Hepatocyte (in vitro differentiated cells): ENCODE data around the gene THTPA.

Experiments used
- EZH2 ChIP-seq: fragments of 200-600 bp; sonication (generic); IDR thresholded peaks from 2 replicates; pipeline ENCODE4 v1.6.1; 2016; ENCODE audit warnings: antibody characterized with exemption, mild to moderate bottlenecking, borderline replicate concordance
- TF ChIP-seq, protein P1 (sequence below): fragments of 200-600 bp; sonication (generic); IDR thresholded peaks from 2 replicates; pipeline ENCODE4 v1.5.1; 2016; ENCODE audit warnings: antibody characterized with exemption, mild to moderate bottlenecking; ENCODE audit not compliant: poor library complexity

DNA sequence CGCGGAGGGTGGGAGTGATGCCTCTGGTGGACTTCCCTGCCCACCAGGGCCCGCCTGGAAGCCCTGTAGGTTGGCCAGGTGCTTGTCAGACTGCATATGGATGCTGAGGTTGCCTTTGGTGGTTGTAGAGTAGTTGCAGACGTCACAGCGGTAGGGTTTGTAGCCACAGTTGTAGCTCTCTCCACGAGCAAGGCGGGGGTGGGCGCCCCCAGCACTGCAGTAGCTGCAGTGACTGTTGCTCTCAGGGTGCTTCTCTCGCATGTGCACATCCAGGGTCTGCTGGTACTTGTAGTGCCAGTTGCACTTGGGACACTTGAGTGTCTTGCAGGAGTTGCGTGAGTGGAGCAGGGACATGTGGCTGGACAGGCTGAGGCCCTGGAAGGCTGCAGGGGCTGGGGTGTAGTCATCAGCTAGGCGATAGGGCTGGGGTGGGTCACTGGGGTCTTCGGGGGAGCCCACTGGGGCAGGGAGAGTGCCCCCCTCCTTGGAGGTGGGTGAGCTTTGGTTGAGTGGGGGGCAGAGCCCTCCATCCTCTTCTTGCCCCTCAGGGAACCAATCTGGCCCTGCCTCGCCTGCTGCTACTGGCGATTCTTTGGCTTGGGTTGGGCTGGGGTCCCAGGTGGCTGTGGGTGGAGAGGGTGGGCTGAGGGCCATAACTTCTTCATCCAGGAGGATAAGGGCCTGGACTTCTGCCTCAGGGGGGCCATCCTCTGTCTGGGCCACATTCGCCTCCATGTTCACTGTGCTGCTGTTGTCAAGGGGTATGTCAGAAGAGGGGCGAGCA, 22.2 kb upstream of the THTPA start:
- TF ChIP-seq, protein P1, sequence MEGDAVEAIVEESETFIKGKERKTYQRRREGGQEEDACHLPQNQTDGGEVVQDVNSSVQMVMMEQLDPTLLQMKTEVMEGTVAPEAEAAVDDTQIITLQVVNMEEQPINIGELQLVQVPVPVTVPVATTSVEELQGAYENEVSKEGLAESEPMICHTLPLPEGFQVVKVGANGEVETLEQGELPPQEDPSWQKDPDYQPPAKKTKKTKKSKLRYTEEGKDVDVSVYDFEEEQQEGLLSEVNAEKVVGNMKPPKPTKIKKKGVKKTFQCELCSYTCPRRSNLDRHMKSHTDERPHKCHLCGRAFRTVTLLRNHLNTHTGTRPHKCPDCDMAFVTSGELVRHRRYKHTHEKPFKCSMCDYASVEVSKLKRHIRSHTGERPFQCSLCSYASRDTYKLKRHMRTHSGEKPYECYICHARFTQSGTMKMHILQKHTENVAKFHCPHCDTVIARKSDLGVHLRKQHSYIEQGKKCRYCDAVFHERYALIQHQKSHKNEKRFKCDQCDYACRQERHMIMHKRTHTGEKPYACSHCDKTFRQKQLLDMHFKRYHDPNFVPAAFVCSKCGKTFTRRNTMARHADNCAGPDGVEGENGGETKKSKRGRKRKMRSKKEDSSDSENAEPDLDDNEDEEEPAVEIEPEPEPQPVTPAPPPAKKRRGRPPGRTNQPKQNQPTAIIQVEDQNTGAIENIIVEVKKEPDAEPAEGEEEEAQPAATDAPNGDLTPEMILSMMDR: no peak
- no peak for TF ChIP-seq EZH2
